Trophoblast cell (in vitro differentiated cells and primary cell): ENCODE data around the gene PWWP2B.
A peak's percentile ranks its signal among the peaks of the same experiment; 100 is the strongest.

ENCODE experiments used
- DNase-seq, 2 donors: peaks; one replicate each; pipeline ENCODE4 v3.0.0-alpha.2; 2016
- H2AFZ ChIP-seq: 2 replicates; pipeline ENCODE4 v1.6.1; 2013; ENCODE audit warnings: low read length, moderate library complexity, mild to moderate bottlenecking; ENCODE audit not compliant: insufficient read depth, poor library complexity
- H2AK5ac ChIP-seq: 2 replicates; pipeline ENCODE4 v1.6.1; 2013; ENCODE audit warnings: mild to moderate bottlenecking, low read length
- H2BK120ac ChIP-seq: 2 replicates; pipeline ENCODE4 v1.6.1; 2013; ENCODE audit warnings: low read length, mild to moderate bottlenecking, moderate library complexity; ENCODE audit not compliant: insufficient read depth, poor library complexity
- H2BK12ac ChIP-seq: 2 replicates; pipeline ENCODE4 v1.6.1; 2013; ENCODE audit warnings: mild to moderate bottlenecking, low read length, moderate library complexity
- H2BK5ac ChIP-seq: 2 replicates; pipeline ENCODE4 v1.6.1; 2013; ENCODE audit warnings: low read length, low read depth, moderate library complexity, mild to moderate bottlenecking; ENCODE audit not compliant: poor library complexity
- H3K14ac ChIP-seq: 2 replicates; pipeline ENCODE4 v1.6.1; 2013; ENCODE audit warnings: mild to moderate bottlenecking, low read length
- H3K18ac ChIP-seq: 2 replicates; pipeline ENCODE4 v1.6.1; 2013; ENCODE audit warnings: mild to moderate bottlenecking, low read length
- H3K23ac ChIP-seq: 2 replicates; pipeline ENCODE4 v1.6.1; 2013; ENCODE audit warnings: low read length
- H3K27ac ChIP-seq: 2 replicates; pipeline ENCODE4 v1.5.1; 2013; ENCODE audit warnings: low read depth, mild to moderate bottlenecking, inconsistent platforms, low read length, moderate library complexity
- H3K27me3 ChIP-seq: 2 replicates; pipeline ENCODE4 v1.6.1; 2013; ENCODE audit warnings: inconsistent platforms, mild to moderate bottlenecking, low read length, moderate library complexity; ENCODE audit not compliant: insufficient read depth
- H3K36me3 ChIP-seq, 2 experiments: 1 replicate in 1 of 2; 2 replicates in 1 of 2; pipeline ENCODE4 v1.6.1; 2013; ENCODE audit warnings: low read length in 2 of 2, mild to moderate bottlenecking in 2 of 2, moderate library complexity in 1 of 2; ENCODE audit not compliant: insufficient read depth in 2 of 2, control insufficient read depth in 1 of 2
- H3K4ac ChIP-seq: 2 replicates; pipeline ENCODE4 v1.6.1; 2013; ENCODE audit warnings: low read depth, mild to moderate bottlenecking, low read length, moderate library complexity
- H3K4me1 ChIP-seq, 2 experiments: 1 replicate in 1 of 2; 2 replicates in 1 of 2; pipeline ENCODE4 v1.6.1; 2013; ENCODE audit warnings: low read length in 2 of 2, mild to moderate bottlenecking in 2 of 2, moderate library complexity in 1 of 2; ENCODE audit not compliant: insufficient read depth in 2 of 2, control insufficient read depth in 1 of 2
- H3K4me2 ChIP-seq: 2 replicates; pipeline ENCODE4 v1.6.1; 2013; ENCODE audit warnings: inconsistent platforms, mild to moderate bottlenecking, low read length, moderate library complexity
- H3K4me3 ChIP-seq: 2 replicates; pipeline ENCODE4 v1.5.1; 2013; ENCODE audit warnings: mild to moderate bottlenecking, low read depth, low read length, inconsistent platforms
- H3K79me1 ChIP-seq: one replicate; pipeline ENCODE4 v1.6.1; 2013; ENCODE audit warnings: low read length
- H3K79me2 ChIP-seq: 2 replicates; pipeline ENCODE4 v1.6.1; 2013; ENCODE audit warnings: low read length, mild to moderate bottlenecking; ENCODE audit not compliant: control insufficient read depth, insufficient read depth, poor library complexity
- H3K9ac ChIP-seq: 2 replicates; pipeline ENCODE4 v1.6.1; 2013; ENCODE audit warnings: mild to moderate bottlenecking, low read length
- H3K9me3 ChIP-seq: 2 replicates; pipeline ENCODE4 v1.6.1; 2013; ENCODE audit warnings: low read depth, mild to moderate bottlenecking, control low read depth, inconsistent platforms, low read length; ENCODE audit not compliant: insufficient read depth
- H4K12ac ChIP-seq: 2 replicates; pipeline ENCODE4 v1.6.1; 2013; ENCODE audit warnings: low read depth, mild to moderate bottlenecking, low read length, moderate library complexity
- H4K8ac ChIP-seq: 2 replicates; pipeline ENCODE4 v1.6.1; 2013; ENCODE audit warnings: low read depth, mild to moderate bottlenecking, low read length, moderate library complexity
- H4K91ac ChIP-seq: one replicate; pipeline ENCODE4 v1.6.1; 2013; ENCODE audit warnings: low read depth, mild to moderate bottlenecking, low read length, moderate library complexity
- WGBS: extraction: QIAGEN DNeasy Blood & Tissue Kit; methylation state at CpG from one replicate; pipeline ENCODE4 v1.1.7; 2013; ENCODE audit warnings: missing lambda C conversion rate; ENCODE audit not compliant: insufficient read length, insufficient coverage; ENCODE audit errors: extremely low coverage; 5-methylcytosine and 5-hydroxymethylcytosine counted together

PWWP2B gene

DNA sequence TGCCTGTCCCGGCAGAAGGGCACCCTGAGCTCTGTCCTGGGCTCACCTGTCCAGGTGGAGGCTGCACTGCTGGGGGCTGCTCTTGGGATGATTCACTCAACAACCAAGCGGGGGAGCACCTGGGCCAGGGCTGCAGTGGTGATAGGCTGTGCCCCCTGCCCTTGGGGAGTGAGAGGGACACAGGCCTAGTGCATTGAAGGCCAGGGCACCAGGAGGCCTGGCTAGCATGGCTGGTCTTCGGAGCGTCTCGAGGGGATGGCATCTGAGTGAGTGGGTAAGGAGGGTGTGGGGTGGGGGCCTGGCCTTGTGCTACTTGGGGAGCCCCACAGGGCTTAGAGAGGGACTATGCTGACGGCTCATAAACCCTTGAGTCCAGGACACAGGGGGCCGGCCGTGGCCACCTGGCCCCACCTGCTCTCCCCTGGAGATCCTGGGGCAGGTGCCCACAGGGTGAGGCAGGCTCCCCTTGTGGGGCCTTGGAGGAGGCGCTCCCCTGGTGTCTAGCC lies 3.1 kb downstream of the PWWP2B start:
- Histone ChIP-seq H2BK12ac (no peak overlapping the region), H3K18ac (peak overlapping the region; percentile 17), H3K23ac (no peak overlapping the region), H3K79me2 (peaks cover 67% of the 10 kb centered on the region), H4K8ac (peak overlapping the region; percentile 56), H3K27ac (peak overlapping the region; percentile 24), H3K36me3 (peaks cover 16 to 18% of the 10 kb centered on the region in 2 experiments), H3K4me3 (no peak overlapping the region), H3K27me3 (no peaks in the 10 kb centered on the region), H2BK5ac (peak overlapping the region; percentile 7), H2AK5ac (peak overlapping the region; percentile 5), H3K4me1 (peaks cover 64 to 75% of the 10 kb centered on the region in 2 experiments), H4K91ac (peak overlapping the region; percentile 53), H3K9ac (no peak overlapping the region), H2AFZ (no peak overlapping the region), H3K79me1 (peaks cover 76% of the 10 kb centered on the region), H3K4me2 (no peak overlapping the region), H3K9me3 (peaks cover 2% of the 10 kb centered on the region), H3K4ac (peak overlapping the region; percentile 25), H4K12ac (no peak overlapping the region), H2BK120ac (no peak overlapping the region), H3K14ac (no peak overlapping the region)
- no peak for DNase-seq
- no CpG with 5 or more reads among the region's 9 CpGs for WGBS

DNA sequence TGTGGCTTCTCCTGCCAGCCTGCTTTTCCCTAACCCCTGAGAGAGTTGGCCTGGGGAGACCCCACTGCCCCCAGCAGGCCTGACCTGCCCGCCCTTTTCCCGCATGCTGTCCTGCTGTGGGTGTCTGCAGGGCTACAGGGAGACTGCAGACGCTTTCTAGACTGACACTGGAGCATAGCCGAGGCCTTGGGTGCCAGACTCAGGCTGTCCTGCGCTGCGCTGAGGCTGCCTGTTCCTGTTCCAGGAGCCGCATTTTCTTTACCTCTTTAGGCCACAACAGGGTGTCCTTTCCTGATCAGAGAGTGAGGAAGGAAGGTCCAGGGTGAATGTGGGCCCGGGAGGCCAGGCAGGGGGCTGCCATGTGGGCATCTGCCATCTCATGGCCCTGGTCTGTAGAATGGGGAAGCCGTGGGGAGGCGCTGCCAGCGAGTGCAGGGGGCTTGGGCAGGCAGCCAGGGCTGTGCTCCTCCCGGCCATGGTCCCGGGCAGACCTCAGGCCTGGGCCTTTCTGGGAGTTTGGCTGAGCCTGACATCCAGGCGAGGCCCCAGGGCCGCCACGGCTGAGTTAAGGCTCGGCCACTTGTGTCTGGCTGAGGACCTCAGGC lies 3.6 kb downstream of the PWWP2B start:
- H2AFZ ChIP-seq: no peak overlapping the region
- peaks cover 76% of the 10 kb centered on the region for H3K79me1 ChIP-seq
- peak overlapping the region; percentile 46 for H3K14ac ChIP-seq
- H2BK12ac ChIP-seq: peak overlapping the region; percentile 30
- no peak overlapping the region for H3K4me2 ChIP-seq
- H3K4me3 ChIP-seq: no peak overlapping the region
- H2BK5ac ChIP-seq: peak overlapping the region; percentile 35
- peak overlapping the region; percentile 17 for H3K18ac ChIP-seq
- no peaks in the 10 kb centered on the region for H3K27me3 ChIP-seq
- H4K91ac ChIP-seq: peak overlapping the region; percentile 53
- H3K4me1 ChIP-seq: peaks cover 64 to 75% of the 10 kb centered on the region in 2 experiments
- peak overlapping the region; percentile 5 for H2AK5ac ChIP-seq
- peak overlapping the region; percentile 24 for H3K27ac ChIP-seq
- peaks cover 2% of the 10 kb centered on the region for H3K9me3 ChIP-seq
- WGBS: no CpG with 5 or more reads among the region's 17 CpGs
- peak in 1 of 2 donors; percentile 23 for DNase-seq
- H3K36me3 ChIP-seq: peaks cover 21 to 23% of the 10 kb centered on the region in 2 experiments
- peak overlapping the region; percentile 3 for H2BK120ac ChIP-seq
- peaks cover 72% of the 10 kb centered on the region for H3K79me2 ChIP-seq
- peak overlapping the region; percentile 56 for H4K8ac ChIP-seq
- peak overlapping the region; percentile 25 for H3K4ac ChIP-seq
- H3K9ac ChIP-seq: no peak overlapping the region
- H4K12ac ChIP-seq: no peak overlapping the region
- H3K23ac ChIP-seq: no peak overlapping the region

DNA sequence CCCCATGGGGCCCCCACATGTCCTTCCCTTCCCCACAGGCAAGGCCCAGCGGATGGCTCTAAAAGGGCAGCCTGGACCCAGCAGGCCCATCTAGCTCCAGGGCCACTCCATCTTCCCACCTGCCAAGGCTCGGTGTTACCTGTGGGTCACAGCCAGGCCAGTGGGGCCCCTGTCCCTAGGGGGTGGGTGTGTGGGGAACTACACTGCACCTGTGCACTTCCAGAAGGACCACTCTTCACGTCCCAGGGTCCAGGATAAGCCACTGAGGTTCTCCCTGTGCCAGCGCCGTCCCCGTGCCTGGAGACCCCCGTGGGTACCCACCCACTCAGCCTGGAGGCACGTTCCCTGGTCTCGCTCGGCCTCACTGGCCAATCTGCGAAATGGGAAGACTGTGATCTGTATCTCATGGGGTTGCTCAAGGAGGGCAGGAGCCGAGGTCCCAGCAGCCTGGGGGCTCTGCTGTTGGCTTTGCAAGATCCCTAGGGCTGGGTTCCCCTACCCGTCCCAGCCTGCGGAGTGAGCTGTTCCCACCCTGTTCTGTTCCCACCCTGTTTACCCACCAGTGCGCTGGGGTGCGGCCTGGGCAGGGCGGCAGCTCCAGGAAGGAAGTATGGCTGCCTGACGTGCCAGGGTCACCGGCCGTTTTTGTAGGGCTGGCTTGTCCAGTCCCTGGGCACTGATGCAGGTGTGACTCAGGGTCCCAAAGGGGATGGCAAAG lies 4.6 kb downstream of the PWWP2B start:
- peak overlapping the region; percentile 32 for H4K8ac ChIP-seq
- H3K4me3 ChIP-seq: peak overlapping the region; percentile 8
- H3K36me3 ChIP-seq: peaks cover 30 to 32% of the 10 kb centered on the region in 2 experiments
- H3K14ac ChIP-seq: peak overlapping the region; percentile 25
- peak overlapping the region; percentile 73 for H2AK5ac ChIP-seq
- peak overlapping the region; percentile 26 for H3K27ac ChIP-seq
- peaks cover 70 to 82% of the 10 kb centered on the region in 2 experiments for H3K4me1 ChIP-seq
- H2BK5ac ChIP-seq: peak overlapping the region; percentile 35
- H3K18ac ChIP-seq: peak overlapping the region; percentile 56
- no peak overlapping the region for H3K23ac ChIP-seq
- H3K4ac ChIP-seq: peak overlapping the region; percentile 25
- H3K9me3 ChIP-seq: peaks cover 2% of the 10 kb centered on the region
- H4K91ac ChIP-seq: peak overlapping the region; percentile 41
- DNase-seq: no peak
- WGBS: no CpG with 5 or more reads among the region's 20 CpGs
- H2BK120ac ChIP-seq: peak overlapping the region; percentile 10
- H3K79me1 ChIP-seq: peaks cover 75% of the 10 kb centered on the region
- H3K79me2 ChIP-seq: peaks cover 73% of the 10 kb centered on the region
- no peak overlapping the region for H3K4me2 ChIP-seq
- H3K27me3 ChIP-seq: no peaks in the 10 kb centered on the region
- H3K9ac ChIP-seq: no peak overlapping the region
- H2AFZ ChIP-seq: peak overlapping the region; percentile 28
- no peak overlapping the region for H4K12ac ChIP-seq
- peak overlapping the region; percentile 31 for H2BK12ac ChIP-seq

DNA sequence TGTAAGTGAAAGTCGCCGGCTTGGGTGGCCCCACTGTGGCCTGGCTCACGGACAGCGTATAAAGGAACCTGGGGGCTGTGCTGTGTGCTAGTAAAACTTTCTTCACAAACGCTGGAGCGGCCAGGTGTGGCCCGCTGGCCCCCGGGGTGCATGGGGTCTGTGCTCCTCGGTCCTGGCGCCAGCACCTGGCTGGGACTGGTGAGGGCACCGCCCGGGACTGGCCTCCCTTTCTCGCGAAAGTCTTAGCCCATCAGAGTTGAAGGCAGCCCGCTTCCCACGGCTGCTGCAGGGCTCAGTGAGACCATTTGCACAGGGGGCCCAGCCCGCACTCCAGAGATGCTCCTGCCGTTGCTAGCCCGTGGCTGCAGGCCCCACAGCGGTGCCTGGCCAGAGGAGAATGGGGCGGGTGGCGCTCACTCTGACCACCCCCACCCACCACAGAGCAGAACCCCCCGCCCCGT lies 5.8 kb downstream of the PWWP2B start:
- Histone ChIP-seq H3K4me1 (peaks cover 82 to 93% of the 10 kb centered on the region in 2 experiments), H4K12ac (no peak overlapping the region), H2BK5ac (peak overlapping the region; percentile 50), H3K9ac (no peak overlapping the region), H3K27me3 (no peaks in the 10 kb centered on the region), H3K79me1 (peaks cover 78% of the 10 kb centered on the region), H3K18ac (peak overlapping the region; percentile 66), H4K91ac (peak overlapping the region; percentile 96), H3K4me3 (no peak overlapping the region), H2AFZ (no peak overlapping the region), H4K8ac (peak overlapping the region; percentile 34), H2BK12ac (peak overlapping the region; percentile 71), H2BK120ac (peak overlapping the region; percentile 65), H3K36me3 (peaks cover 35 to 39% of the 10 kb centered on the region in 2 experiments), H3K14ac (peak overlapping the region; percentile 68), H3K23ac (no peak overlapping the region), H2AK5ac (peak overlapping the region; percentile 64), H3K4ac (peak overlapping the region; percentile 70), H3K27ac (peak overlapping the region; percentile 96), H3K9me3 (peaks cover 2% of the 10 kb centered on the region), H3K79me2 (peaks cover 78% of the 10 kb centered on the region), H3K4me2 (no peak overlapping the region)
- no CpG with 5 or more reads among the region's 24 CpGs for WGBS
- DNase-seq: peak in 1 of 2 donors; percentile 28
